ENCODE results near the gene MX1.

The MX1 gene

DNA sequence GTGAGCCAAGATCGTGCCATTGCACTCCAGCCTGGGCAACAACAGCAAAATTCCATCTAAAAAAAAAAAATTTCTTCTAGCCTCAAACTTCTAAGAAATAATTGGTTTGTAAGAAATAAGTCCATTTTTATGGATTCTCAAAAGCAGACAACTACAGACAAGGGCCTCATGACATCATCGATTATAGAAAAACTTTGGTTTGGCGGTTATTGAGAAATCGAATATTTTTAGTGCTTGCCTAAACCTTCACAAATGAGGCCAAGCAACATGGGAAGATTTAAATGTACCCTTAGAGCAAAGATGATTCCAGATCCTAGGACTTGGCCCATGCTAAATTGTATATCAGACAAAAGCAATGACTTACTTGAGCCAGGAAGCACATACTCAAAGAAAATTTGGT, 27.8 kb upstream of the MX1 start:
- no peak overlapping the region for H3K4me3 ChIP-seq (ENCODE audit: low read depth, low read length)
- DNase-seq (ENCODE audit: low read depth), result no peak
- TF ChIP-seq, protein P1, sequence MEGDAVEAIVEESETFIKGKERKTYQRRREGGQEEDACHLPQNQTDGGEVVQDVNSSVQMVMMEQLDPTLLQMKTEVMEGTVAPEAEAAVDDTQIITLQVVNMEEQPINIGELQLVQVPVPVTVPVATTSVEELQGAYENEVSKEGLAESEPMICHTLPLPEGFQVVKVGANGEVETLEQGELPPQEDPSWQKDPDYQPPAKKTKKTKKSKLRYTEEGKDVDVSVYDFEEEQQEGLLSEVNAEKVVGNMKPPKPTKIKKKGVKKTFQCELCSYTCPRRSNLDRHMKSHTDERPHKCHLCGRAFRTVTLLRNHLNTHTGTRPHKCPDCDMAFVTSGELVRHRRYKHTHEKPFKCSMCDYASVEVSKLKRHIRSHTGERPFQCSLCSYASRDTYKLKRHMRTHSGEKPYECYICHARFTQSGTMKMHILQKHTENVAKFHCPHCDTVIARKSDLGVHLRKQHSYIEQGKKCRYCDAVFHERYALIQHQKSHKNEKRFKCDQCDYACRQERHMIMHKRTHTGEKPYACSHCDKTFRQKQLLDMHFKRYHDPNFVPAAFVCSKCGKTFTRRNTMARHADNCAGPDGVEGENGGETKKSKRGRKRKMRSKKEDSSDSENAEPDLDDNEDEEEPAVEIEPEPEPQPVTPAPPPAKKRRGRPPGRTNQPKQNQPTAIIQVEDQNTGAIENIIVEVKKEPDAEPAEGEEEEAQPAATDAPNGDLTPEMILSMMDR (IDR thresholded peaks at IDR 0.05; ENCODE audit: control insufficient read depth, extremely low read depth, insufficient read depth), result no peak

DNA sequence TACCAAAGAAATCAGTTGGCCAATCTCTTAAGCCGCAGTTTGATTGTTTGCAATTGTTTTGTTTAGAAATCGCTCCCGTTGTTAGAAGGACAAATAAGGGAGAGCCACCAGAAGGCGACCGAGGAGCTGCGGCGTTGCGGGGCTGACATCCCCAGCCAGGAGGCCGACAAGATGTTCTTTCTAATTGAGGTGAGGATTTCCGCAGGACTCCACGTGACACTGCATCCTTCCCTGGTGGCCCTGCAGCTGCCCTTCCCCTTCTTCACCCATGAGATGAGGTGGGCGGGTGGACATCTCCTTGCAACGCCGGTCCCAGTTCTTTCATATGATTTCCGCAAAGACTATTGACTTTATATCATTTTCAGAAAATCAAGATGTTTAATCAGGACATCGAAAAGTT, 27.2 kb upstream of the MX1 start:
- TF ChIP-seq, protein P1 (IDR thresholded peaks at IDR 0.05; ENCODE audit: control insufficient read depth, extremely low read depth, insufficient read depth), result no peak
- no peak for DNase-seq (ENCODE audit: low read depth)
- H3K4me3 ChIP-seq (ENCODE audit: low read depth, low read length), result no peak overlapping the region

DNA sequence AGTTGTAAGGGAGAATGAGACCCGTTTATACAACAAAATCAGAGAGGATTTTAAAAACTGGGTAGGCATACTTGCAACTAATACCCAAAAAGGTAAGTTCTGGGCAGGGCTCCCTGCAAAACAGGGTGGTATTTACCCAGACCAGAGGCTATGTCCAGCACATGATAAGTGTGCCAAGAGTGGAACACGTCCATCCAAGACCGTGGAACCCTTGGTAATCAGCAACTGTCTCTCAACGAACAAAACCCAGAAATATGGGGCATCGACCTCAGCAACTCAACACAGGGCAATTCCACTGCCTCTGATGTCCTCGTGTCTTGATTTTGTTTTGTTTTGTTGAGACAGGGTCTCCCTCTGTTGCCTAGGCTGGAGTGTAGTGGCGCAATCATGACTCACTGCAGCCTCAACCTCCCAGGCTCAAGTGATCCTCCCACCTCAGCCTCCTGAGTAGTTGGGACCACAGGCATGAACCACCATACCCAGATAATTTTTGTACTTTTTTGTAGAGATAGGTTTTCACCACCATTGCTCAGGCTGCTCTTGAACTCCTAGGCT, 26.7 kb upstream of the MX1 start:
- no peak for DNase-seq (ENCODE audit: low read depth)
- no peak overlapping the region for H3K4me3 ChIP-seq (ENCODE audit: low read depth, low read length)
- TF ChIP-seq, protein P1 (IDR thresholded peaks at IDR 0.05; ENCODE audit: control insufficient read depth, extremely low read depth, insufficient read depth), result no peak

DNA sequence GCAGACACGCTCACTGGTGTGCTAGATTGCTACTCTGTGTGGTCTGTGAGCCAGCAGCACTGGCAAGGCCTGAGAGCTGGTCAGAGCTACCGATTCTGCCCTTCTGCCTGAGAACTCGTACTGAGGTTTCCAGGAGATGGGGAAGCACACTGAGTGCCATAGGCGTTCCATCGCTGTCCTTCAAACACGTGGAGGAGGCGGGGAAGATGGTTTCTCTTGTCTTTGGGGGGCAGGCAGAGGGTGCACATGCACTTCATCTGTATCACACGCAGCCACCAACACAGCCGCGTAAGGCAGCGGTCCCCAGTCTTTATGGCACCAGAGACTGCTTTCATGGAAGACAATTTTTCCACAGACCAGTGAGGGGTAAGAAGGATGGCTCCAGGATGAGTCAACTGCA, 23.8 kb upstream of the MX1 start:
- TF ChIP-seq, protein P1 (IDR thresholded peaks at IDR 0.05; ENCODE audit: control insufficient read depth, extremely low read depth, insufficient read depth), result no peak
- no peak overlapping the region for H3K4me3 ChIP-seq (ENCODE audit: low read depth, low read length)

DNA sequence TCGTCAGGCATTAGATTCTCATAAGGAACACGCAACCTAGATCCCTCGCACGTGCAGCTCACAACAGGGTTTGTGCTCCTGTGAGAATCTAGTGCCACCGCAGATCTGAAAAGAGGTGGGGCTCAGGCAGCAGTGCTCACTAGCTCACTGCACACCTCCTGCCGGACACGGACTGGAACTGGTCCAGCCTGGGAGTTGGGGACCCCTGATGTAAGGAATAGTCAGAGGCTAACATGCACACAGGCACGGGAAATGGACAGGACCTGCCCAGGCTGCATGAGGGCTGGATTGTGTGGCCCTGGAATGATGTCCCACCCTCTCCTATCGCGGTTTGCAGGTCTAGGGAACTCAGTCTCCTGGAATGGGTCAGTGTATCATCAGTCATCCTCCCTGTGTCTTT, 23.2 kb upstream of the MX1 start:
- no peak for DNase-seq (ENCODE audit: low read depth)

More for the DNA sequence above, 23.8 kb upstream of the MX1 start:
- DNase-seq (ENCODE audit: low read depth), result no peak

DNA sequence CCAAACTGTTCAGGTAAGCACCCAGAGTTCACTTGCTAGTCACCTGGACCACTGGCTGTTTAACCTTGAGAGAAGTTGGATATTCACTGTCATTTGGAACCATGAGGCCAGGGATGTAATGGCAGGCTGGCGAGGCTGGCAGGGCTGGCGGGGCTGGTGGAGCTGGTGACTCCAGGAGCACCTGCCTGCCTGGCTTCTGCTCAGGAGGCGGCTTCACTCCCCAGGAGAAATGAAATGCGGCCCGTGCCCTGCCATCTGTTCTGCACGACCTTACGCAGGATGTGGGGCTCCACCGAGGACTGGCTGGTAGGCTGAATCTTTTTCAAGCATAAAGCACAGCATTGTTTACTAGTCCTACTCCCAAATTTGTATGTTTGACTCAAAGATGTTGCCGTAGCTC, 22.7 kb upstream of the MX1 start:
- no peak for DNase-seq (ENCODE audit: low read depth)
- no peak overlapping the region for H3K4me3 ChIP-seq (ENCODE audit: low read depth, low read length)
- TF ChIP-seq, protein P1 (IDR thresholded peaks at IDR 0.05; ENCODE audit: control insufficient read depth, extremely low read depth, insufficient read depth), result no peak

More for the DNA sequence above, 23.2 kb upstream of the MX1 start:
- H3K4me3 ChIP-seq (ENCODE audit: low read depth, low read length), result no peak overlapping the region
- TF ChIP-seq, protein P1 (IDR thresholded peaks at IDR 0.05; ENCODE audit: control insufficient read depth, extremely low read depth, insufficient read depth), result no peak

DNA sequence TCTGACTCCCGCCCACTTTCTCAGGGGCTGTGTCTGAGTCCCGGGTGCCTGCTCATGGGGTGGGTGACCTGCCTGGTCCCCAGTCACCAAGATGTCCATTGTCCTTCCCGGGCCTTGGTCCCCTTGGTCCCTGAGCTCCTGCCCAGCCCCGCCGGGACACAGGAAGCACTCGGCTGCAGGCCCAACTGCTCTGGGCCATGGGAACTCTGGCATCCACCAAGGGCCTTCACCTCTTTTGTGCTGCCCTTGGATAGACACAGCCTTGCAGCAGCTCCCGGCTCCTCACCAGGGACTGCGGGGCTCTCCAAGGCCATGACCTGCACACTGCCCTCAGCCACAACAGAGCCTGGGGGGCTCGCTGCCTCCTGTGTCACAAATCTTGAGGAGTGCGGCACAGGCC, 22.1 kb upstream of the MX1 start:
- no peak overlapping the region for H3K4me3 ChIP-seq (ENCODE audit: low read depth, low read length)
- DNase-seq (ENCODE audit: low read depth), result no peak
- TF ChIP-seq, protein P1 (IDR thresholded peaks at IDR 0.05; ENCODE audit: control insufficient read depth, extremely low read depth, insufficient read depth), result no peak
